Kidney epithelial cell (primary cell): ENCODE results near the gene LTBP1. TPM values are rescaled to one million over a fixed set of nuclear protein-coding genes. Genes with fewer than 3 reads are reported as not detected.

Experiments used
- DNase-seq: peaks from one replicate; pipeline ENCODE4 v3.0.0-alpha.2; 2010; ENCODE audit warnings: low read depth
- H3K27me3 ChIP-seq: 2 replicates; pipeline ENCODE4 v1.6.0; 2011; ENCODE audit warnings: low read length; ENCODE audit not compliant: control insufficient read depth, insufficient read depth
- H3K36me3 ChIP-seq: 2 replicates; pipeline ENCODE4 v1.5.1; 2011; ENCODE audit warnings: low read length; ENCODE audit not compliant: control insufficient read depth, insufficient read depth
- H3K4me3 ChIP-seq: 2 replicates; pipeline ENCODE4 v1.5.1; 2011; ENCODE audit warnings: low read depth, mild to moderate bottlenecking, control low read depth, low read length
- CTCF ChIP-seq: IDR thresholded peaks from 2 replicates; pipeline ENCODE4 v1.5.1; 2011; ENCODE audit warnings: mild to moderate bottlenecking, moderate library complexity, low read length, control low read depth, inconsistent platforms; ENCODE audit not compliant: insufficient read depth, poor library complexity, severe bottlenecking
- total RNA-seq: library from RNA; depleted of rRNA; stranded (reverse); fragments of >200 nt; gene quantifications from 2 replicates; pipeline ENCODE4 v1.2.3, GENCODE V29; 2015

The LTBP1 gene
- total RNA-seq, 1 donor from 2014 or later = 39.3 TPM

- no peaks in the 10 kb centered on the region for H3K27me3 ChIP-seq
- no peak for DNase-seq
- H3K36me3 ChIP-seq = no peaks in the 10 kb centered on the region
- no peak for TF ChIP-seq CTCF
- no peak overlapping the region for H3K4me3 ChIP-seq
These were observed 170.0 kb downstream of the LTBP1 start for GRCh38 chr2:33116799-33117198.

GRCh38 chr2:33118651-33119050 is 171.9 kb downstream of the LTBP1 start:
- H3K36me3 ChIP-seq = no peaks in the 10 kb centered on the region
- no peaks in the 10 kb centered on the region for H3K27me3 ChIP-seq
- no peak overlapping the region for H3K4me3 ChIP-seq
- DNase-seq = no peak
- no peak for TF ChIP-seq CTCF

GRCh38 chr2:33121416-33121815 is 174.7 kb downstream of the LTBP1 start:
- no peak overlapping the region for H3K4me3 ChIP-seq
- no peaks in the 10 kb centered on the region for H3K27me3 ChIP-seq
- DNase-seq = no peak
- no peaks in the 10 kb centered on the region for H3K36me3 ChIP-seq
- no peak for TF ChIP-seq CTCF

GRCh38 chr2:33121925-33122324 is 175.2 kb downstream of the LTBP1 start:
- no peak for TF ChIP-seq CTCF
- Histone ChIP-seq H3K36me3 (no peaks in the 10 kb centered on the region), H3K4me3 (no peak overlapping the region), H3K27me3 (no peaks in the 10 kb centered on the region)
- no peak for DNase-seq

- H3K36me3 ChIP-seq = no peaks in the 10 kb centered on the region
- no peak for DNase-seq
- no peaks in the 10 kb centered on the region for H3K27me3 ChIP-seq
- H3K4me3 ChIP-seq = no peak overlapping the region
- no peak for TF ChIP-seq CTCF
These were observed 176.0 kb downstream of the LTBP1 start for GRCh38 chr2:33122726-33123125.

GRCh38 chr2:33123216-33123615 is 176.5 kb downstream of the LTBP1 start:
- TF ChIP-seq CTCF = no peak
- Histone ChIP-seq H3K4me3 (no peak overlapping the region), H3K36me3 (no peaks in the 10 kb centered on the region), H3K27me3 (no peaks in the 10 kb centered on the region)
- no peak for DNase-seq
